Esophagus muscularis mucosa (tissue), 4 donors: ENCODE data around the gene FAAP100.
"Not testable (repeated sequence)": the region's sequence is repeated elsewhere in the genome, so short reads cannot be mapped to it uniquely, and the experiment has no call there.

ENCODE experiments used
- CTCF ChIP-seq, 3 experiments: fragments of 200-600 bp in 2 of 3; fragments of 450-650 bp in 1 of 3; sonication (generic) in 2 of 3; IDR thresholded peaks; one replicate each; pipeline ENCODE4 v1.5.1; 2017 to 2019; ENCODE audit warnings: antibody characterized with exemption in 3 of 3, mild to moderate bottlenecking in 2 of 3, moderate library complexity in 1 of 3
- EP300 ChIP-seq: sonication (generic); formaldehyde crosslinking; IDR thresholded peaks from one replicate; pipeline ENCODE4 v1.6.1; 2017; ENCODE audit warnings: antibody characterized with exemption
- POLR2A ChIP-seq: fragments of 450-650 bp; IDR thresholded peaks from one replicate; pipeline ENCODE4 v1.6.1; 2017; ENCODE audit warnings: antibody characterized with exemption, moderate library complexity, mild to moderate bottlenecking, low read depth
- POLR2AphosphoS5 ChIP-seq, 2 donors: sonication (generic); formaldehyde crosslinking; IDR thresholded peaks; one replicate each; pipeline ENCODE4 v1.6.1; 2017; ENCODE audit warnings: antibody characterized with exemption in 2 of 2

DNA sequence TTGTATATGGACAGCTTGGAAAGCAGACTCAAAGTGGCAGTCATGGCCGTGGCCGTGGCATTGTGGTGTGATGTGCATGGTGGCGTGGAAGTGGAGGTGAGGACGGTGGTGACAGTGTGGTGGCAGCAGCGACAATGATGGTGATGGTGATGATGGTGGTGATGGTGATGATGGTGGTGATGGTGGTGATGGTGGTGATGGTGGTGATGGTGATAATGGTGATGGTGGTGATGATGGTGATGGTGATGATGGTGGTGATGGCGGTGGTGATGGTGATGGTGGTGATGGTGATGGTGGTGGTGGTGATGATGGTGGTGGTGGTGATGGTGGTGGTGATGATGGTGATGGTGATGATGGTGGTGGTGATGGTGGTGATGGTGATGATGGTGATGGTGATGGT, 21.1 kb downstream of the FAAP100 start:
- not testable (repeated sequence) for TF ChIP-seq CTCF (IDR thresholded peaks at IDR 0.05); POLR2A; POLR2AphosphoS5 (IDR thresholded peaks at IDR 0.05); EP300
